ENCODE measurements around the gene CALN1. TPM values are rescaled to one million over a fixed set of nuclear protein-coding genes. Genes with fewer than 3 reads are reported as not detected.

CALN1 gene
- total and polyA plus RNA-seq, 7 donors: 0.01 to 0.06 (median 0.02) TPM; not detected in 2

DNA sequence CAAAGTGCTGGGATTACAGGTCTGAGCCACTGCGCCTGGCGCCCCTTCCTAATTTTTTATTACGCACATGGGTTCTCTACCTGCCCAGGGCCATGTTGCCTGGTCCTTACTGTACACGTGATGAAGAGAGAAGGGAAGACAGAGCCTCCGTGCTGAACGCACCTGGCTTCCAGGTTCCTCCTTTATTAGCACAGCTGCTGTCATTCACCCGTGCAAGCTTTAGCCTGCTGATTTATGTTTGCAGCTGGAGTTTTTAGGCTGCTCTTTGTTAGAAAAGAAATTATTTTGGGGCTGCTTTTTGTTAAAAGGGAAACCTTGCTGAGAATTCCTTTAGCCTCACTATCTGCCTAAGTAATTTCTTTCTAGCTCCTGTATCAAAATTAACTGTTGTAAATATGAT is 417.0 kb downstream of the CALN1 start:
- no peak overlapping the region for H3K4me3 ChIP-seq
- intact Hi-C loops (cut with DNase I): no loop called here

DNA sequence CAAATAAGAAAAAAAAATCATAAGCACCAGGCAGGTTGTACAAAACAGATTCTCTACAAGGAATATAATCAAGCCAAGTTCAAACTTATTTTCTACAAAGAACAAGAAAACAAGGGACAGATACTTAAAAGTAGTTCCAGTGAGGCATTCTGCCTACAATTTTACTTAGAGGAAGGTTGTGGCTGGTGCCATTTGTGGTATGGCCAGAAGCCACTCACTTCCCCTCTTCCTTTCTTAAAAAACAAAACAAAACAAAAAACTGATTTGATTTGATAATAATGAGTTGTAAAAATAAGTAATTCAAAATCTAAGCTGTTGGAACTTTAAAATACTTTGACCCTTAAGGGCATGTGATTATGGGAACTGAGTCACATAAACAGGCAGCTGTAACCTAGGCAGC is 420.6 kb downstream of the CALN1 start:
- H3K27ac ChIP-seq: no peak overlapping the region
- ATAC-seq (no peak), DNase-seq (no peak)
- H3K4me3 ChIP-seq: no peak overlapping the region
- H3K36me3 ChIP-seq (ENCODE audit: insufficient read depth in 1 of 2, low read depth in 1 of 2): no peaks in the 10 kb centered on the region
- intact Hi-C loops (cut with DNase I): no loop called here
- H3K4me1 ChIP-seq: no peaks in the 10 kb centered on the region
- TF ChIP-seq, protein P1, sequence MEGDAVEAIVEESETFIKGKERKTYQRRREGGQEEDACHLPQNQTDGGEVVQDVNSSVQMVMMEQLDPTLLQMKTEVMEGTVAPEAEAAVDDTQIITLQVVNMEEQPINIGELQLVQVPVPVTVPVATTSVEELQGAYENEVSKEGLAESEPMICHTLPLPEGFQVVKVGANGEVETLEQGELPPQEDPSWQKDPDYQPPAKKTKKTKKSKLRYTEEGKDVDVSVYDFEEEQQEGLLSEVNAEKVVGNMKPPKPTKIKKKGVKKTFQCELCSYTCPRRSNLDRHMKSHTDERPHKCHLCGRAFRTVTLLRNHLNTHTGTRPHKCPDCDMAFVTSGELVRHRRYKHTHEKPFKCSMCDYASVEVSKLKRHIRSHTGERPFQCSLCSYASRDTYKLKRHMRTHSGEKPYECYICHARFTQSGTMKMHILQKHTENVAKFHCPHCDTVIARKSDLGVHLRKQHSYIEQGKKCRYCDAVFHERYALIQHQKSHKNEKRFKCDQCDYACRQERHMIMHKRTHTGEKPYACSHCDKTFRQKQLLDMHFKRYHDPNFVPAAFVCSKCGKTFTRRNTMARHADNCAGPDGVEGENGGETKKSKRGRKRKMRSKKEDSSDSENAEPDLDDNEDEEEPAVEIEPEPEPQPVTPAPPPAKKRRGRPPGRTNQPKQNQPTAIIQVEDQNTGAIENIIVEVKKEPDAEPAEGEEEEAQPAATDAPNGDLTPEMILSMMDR (IDR thresholded peaks at IDR 0.05): no peak
- peaks cover 0 to 2% (median 0%) of the 10 kb centered on the region in 3 donors for H3K27me3 ChIP-seq (ENCODE audit: insufficient read depth in 3 of 3, low read length in 2 of 3)
- H3K9me3 ChIP-seq: no peaks in the 10 kb centered on the region

More for the DNA sequence above, 417.0 kb downstream of the CALN1 start:
- Histone ChIP-seq H3K27ac (no peak overlapping the region), H3K36me3 (ENCODE audit: insufficient read depth in 1 of 2, low read depth in 1 of 2) (no peaks in the 10 kb centered on the region), H3K9me3 (no peaks in the 10 kb centered on the region), H3K4me1 (no peaks in the 10 kb centered on the region), H3K27me3 (ENCODE audit: insufficient read depth in 3 of 3, low read length in 2 of 3) (peaks cover 0 to 2% (median 0%) of the 10 kb centered on the region in 3 donors)
- DNase-seq (no peak), ATAC-seq (no peak)
- TF ChIP-seq, protein P1 (IDR thresholded peaks at IDR 0.05): no peak
- WGBS, 3 donors: 67 to 77% (median 71%) methylated on average over 7 of the region's 7 CpGs

DNA sequence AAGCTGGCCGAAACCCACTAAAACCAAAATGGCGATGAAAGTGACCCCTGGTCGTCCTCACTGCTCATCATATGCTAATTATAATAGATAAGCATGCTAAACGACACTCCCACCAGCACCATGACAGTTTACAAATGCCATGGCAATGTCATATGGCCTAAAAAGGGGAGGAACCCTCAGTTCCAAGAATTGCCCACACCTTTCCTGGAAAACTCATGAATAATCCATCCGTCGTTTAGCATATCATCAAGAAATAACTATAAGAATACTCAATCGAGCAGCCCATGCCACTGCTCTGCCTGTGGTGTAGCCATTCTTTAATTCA is 422.0 kb downstream of the CALN1 start:
- Histone ChIP-seq H3K27me3 (ENCODE audit: insufficient read depth in 3 of 3, low read length in 2 of 3) (peaks cover 0 to 2% (median 0%) of the 10 kb centered on the region in 3 donors), H3K27ac (no peak overlapping the region), H3K4me1 (no peaks in the 10 kb centered on the region), H3K4me3 (no peak overlapping the region), H3K9me3 (no peaks in the 10 kb centered on the region), H3K36me3 (ENCODE audit: insufficient read depth in 1 of 2, low read depth in 1 of 2) (no peaks in the 10 kb centered on the region)
- 89 to 93% (median 91%) methylated on average over 7 of the region's 7 CpGs for WGBS, 3 donors
- ATAC-seq (no peak), DNase-seq (no peak)
- TF ChIP-seq, protein P1 (IDR thresholded peaks at IDR 0.05): no peak
- intact Hi-C loops (cut with DNase I): no loop called here

DNA sequence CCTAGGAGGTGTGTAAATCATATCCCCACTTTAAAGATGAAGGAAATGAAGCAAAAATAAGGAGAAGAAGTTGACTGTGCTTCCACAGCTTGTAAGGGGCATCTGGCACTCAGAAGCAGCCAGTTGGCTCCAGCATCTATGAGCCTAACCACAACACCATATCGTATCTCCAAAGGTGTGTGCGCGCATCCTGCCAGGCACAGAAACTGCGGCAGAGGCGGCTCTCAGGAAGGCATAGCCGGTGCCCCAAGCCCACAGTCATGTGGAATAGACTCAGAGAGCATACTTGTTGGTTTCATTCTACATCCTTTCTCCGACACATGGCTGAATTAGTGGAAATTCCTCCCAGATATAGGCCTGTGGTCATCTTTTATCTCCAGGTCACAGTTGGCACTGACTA is 423.9 kb downstream of the CALN1 start:
- Histone ChIP-seq H3K27ac (no peak overlapping the region), H3K27me3 (ENCODE audit: insufficient read depth in 3 of 3, low read length in 2 of 3) (no peaks in the 10 kb centered on the region), H3K9me3 (no peaks in the 10 kb centered on the region), H3K4me3 (no peak overlapping the region), H3K36me3 (ENCODE audit: insufficient read depth in 1 of 2, low read depth in 1 of 2) (no peaks in the 10 kb centered on the region), H3K4me1 (no peaks in the 10 kb centered on the region)
- 85 to 90% (median 88%) methylated on average over 7 of the region's 7 CpGs for WGBS, 3 donors
- DNase-seq (no peak), ATAC-seq (no peak)
- TF ChIP-seq, protein P1 (IDR thresholded peaks at IDR 0.05): no peak
- intact Hi-C loops (cut with DNase I): no loop called here

DNA sequence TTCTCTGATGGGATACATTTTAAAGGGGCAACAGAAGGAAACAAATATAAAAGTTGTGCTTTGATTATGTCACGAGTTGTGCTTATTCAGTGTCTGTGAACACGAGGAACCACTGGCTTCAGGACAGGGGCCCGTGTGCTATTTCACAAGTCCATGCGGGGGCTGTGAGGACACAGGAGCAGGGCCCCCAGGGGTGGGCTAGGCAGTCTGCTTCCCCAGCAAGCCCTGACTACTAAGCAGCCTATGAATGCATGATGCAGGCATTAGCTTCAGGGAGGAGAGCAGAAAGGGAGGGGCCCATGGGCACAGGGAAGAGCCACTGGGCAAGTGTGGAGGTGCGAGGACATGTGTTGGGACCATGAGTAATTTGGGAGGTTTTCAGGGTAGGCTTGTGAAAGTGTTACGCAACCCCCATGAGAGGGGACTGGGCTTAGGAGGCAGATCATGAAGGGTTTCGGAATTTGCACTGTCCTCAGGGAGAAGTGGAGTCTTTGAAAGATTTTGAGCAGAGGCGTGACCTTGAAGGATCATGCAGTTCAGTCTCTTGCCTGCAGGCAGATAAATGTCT is 424.9 kb downstream of the CALN1 start:
- DNase-seq (no peak), ATAC-seq (no peak)
- Histone ChIP-seq H3K36me3 (ENCODE audit: insufficient read depth in 1 of 2, low read depth in 1 of 2) (no peaks in the 10 kb centered on the region), H3K27ac (no peak overlapping the region), H3K27me3 (ENCODE audit: insufficient read depth in 3 of 3, low read length in 2 of 3) (no peaks in the 10 kb centered on the region), H3K4me3 (no peak overlapping the region), H3K4me1 (no peaks in the 10 kb centered on the region), H3K9me3 (no peaks in the 10 kb centered on the region)
- intact Hi-C loops (cut with DNase I): no loop called here
- TF ChIP-seq, protein P1 (IDR thresholded peaks at IDR 0.05): no peak
- 74 to 80% (median 75%) methylated on average over 8 of the region's 8 CpGs for WGBS, 3 donors

Measured in psoas muscle (tissue), 8 donors.